Mesenteric fat pad (tissue), 1 donor: ENCODE results near the gene NUDT8. TPM values are rescaled to one million over a fixed set of nuclear protein-coding genes. Genes with fewer than 3 reads are reported as not detected.
"Not testable (repeated sequence)": the region's sequence is repeated elsewhere in the genome, so short reads cannot be mapped to it uniquely, and the experiment has no call there.

Experiments
- DNase-seq: peaks from one replicate; pipeline ENCODE4 v3.0.0-alpha.2; 2020; ENCODE audit warnings: low spot score
- total RNA-seq: library from RNA; stranded (reverse); fragmentation: NEBNext Ultra II Directional; extraction: Animal tissue kit (Norgen Biotek cat#: 25700); gene quantifications from one replicate; pipeline ENCODE4 v1.2.1, GENCODE V29; 2021
- donor health status: DM: yes; HTN: yes; CAD: no.

NUDT8 gene
- total RNA-seq, 1 donor from 2014 or later: 12.9 TPM

DNA sequence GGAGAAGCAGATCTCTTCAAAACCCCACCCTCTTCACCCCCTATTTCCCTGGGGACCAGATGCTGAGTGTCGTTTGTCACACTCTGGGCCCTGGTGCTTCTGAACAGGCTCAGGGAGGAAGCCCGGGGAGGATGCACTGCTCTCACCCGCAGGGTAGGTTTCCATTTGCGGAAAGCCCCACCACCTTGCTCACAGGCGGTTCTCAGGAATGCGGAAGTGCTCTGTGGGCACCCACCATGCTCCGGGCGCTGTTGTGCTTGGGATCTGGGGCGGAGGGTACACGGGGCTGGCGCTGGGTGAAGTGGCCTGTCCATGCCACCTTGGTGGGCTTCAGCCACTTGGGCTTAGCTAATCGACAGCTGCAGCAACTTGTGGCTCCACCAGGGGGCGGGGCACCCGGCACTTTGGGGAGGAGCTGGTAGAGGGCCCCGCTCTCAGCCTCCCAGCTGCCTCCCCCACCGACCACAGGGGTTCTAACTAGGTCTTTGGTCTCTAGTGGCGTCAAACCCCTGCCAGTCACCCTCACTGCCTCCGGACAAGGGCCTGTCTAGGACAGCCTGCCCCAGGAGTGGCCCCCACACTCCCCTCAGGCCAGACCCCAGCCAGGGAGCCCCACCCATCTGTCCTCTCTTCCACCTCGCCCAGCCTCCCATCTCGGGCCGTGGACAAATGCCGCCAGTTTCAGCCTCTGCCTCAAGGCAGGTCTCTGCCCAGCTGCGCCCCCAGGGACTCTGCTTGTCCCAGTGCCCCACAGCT, 15.6 kb downstream of the NUDT8 start:
- DNase-seq: peak; percentile 89

DNA sequence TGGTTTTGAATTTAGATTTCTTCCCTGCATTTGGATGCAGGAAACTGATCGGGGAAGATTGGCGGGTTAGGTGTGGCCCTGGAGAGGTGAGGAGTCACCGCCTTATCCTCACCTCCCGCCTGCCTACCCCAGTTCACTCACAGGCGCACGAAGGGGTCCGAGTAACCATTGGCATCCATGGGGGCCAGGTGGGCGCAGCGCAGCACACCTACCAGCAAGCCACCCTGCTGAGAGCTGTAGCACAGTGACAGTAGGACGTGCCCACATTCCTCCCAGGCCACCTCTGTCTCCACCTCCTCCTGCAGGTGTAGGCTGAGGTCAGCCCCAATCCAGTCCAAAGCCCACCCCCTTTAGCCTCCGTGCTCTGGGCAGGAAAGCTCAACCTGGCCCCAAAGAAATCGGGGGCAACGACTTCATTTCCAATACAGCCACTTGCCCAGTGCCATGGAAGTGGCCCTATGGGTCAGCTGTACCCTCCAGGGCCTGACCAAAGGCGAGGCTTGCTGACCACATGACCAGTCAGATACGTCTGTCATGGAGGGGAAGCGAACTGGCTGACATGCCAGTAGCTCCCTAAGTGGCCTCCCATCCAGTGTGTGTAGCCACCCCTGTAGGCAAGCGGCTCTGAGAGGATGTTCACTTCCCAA, 16.3 kb downstream of the NUDT8 start:
- DNase-seq: no peak

DNA sequence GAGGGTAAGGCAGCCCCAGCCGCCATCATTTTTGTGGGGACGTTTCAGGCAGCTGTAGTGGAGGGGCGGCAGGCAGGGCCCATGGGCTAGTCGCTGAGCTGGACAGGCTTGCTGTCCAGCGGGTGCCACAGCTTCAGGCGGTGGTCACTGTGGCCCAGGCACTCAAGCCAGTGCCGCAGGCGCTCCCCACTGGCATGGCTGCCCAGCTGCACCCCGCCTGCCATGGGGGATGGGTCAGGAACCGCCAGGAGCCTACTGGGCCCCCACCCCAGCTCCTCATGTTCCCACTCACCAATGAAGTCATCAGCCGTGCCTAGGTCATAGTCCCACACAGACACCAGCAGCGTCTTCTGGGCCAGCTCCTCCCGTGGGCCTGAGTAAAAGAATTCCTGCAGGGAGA, 17.0 kb downstream of the NUDT8 start:
- no peak for DNase-seq

GRCh38 chr11:67611704-67612587, 17.8 kb downstream of the NUDT8 start:
- no peak for DNase-seq

GRCh38 chr11:67611165-67611564, 18.6 kb downstream of the NUDT8 start:
- no peak for DNase-seq

- DNase-seq: no peak
Measured at GRCh38 chr11:67610302-67610868, 19.4 kb downstream of the NUDT8 start.

DNA sequence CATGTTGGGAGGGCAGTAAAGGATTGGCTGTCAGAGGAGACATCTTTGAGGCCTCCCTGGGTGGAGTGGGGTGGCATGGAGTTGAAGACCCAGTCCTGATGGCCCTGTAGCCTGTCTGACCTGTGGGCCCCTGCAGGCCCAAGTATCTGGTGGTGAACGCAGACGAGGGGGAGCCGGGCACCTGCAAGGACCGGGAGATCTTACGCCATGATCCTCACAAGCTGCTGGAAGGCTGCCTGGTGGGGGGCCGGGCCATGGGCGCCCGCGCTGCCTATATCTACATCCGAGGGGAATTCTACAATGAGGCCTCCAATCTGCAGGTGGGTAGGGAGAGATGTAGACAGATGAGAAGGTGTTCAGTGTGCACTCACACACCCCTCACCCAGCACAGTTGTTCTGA, 20.4 kb downstream of the NUDT8 start:
- no peak for DNase-seq

DNA sequence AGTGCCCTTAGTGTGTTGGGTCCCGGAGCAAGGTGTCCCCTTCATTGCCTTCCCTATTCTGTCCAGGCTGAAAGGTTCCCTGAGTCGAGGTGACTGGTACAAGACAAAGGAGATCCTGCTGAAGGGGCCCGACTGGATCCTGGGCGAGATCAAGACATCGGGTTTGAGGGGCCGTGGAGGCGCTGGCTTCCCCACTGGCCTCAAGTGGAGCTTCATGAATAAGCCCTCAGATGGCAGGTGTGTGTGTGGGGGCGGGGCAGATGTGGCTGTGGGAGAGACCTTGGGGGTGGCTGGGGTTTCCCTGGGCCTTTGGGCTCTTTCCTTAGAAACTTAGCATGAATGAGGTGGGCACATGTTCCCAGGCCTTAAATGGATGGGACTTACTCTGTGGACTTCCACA, 21.3 kb downstream of the NUDT8 start:
- no peak for DNase-seq

- DNase-seq: no peak
Measured at GRCh38 chr11:67607507-67607906, 22.2 kb downstream of the NUDT8 start.

DNA sequence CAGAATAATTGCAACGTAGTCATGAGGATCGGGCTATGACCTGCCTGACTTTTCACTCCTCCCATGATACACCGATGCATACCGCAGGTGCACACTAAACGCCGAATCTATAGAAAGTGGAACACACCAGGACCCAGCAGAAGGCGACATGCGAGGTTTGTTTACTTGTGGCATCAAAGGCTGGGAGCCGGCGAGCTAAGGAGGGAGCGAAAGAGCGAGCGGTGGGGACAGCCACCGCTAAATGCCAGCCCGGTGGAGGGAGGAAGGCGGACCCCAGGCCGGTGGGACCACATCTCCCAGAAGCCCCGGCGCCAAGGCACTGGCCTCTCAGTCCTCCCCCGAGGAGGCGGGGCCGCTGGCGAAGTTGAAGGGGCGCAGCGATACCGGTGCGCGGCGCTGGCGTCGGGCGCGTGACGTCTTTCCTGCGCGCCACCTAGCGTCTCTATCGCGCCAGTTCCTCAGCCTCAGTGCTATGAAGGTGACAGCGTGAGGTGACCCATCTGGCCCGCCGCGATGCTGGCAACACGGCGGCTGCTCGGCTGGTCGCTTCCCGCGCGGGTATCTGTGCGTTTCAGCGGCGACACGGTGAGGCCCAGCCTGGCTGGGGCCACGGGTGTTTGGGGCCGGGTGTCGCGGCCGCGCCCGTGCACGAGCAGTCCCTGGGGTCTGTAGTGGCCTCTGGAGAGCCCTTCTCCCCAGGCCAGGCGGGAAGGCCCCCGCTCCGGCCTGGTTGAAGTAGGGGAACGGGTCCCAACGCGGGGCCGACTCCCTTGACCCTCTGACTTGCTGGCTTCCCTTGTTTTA, 23.0 kb downstream of the NUDT8 start, which contains the start of gene NDUFV1:
NDUFV1 (plus strand) TSS at position 445 of the 804 bp plus-strand sequence; CDS start at position 514, 69 bp downstream.
- peak; percentile 99 for DNase-seq

DNA sequence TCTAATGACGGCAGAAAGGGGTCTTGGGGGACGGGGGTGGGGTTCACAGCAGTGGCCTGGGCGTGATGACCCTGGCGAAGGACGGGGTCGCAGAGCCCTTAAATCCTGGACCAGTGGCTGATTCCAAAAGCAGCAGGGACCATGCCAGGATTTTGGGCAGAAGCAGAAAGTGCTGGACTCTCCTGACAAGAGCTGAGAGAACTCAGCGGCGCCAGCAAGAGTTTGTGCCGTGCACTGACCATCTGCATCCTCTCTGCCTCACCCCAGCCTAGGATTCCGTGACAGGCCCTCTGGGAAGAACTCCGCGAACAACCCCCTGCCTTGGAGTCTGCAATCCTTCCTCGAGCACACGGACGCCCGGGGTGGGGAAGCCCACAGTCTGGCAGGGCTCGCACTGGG, 23.6 kb downstream of the NUDT8 start:
- no peak for DNase-seq

DNA sequence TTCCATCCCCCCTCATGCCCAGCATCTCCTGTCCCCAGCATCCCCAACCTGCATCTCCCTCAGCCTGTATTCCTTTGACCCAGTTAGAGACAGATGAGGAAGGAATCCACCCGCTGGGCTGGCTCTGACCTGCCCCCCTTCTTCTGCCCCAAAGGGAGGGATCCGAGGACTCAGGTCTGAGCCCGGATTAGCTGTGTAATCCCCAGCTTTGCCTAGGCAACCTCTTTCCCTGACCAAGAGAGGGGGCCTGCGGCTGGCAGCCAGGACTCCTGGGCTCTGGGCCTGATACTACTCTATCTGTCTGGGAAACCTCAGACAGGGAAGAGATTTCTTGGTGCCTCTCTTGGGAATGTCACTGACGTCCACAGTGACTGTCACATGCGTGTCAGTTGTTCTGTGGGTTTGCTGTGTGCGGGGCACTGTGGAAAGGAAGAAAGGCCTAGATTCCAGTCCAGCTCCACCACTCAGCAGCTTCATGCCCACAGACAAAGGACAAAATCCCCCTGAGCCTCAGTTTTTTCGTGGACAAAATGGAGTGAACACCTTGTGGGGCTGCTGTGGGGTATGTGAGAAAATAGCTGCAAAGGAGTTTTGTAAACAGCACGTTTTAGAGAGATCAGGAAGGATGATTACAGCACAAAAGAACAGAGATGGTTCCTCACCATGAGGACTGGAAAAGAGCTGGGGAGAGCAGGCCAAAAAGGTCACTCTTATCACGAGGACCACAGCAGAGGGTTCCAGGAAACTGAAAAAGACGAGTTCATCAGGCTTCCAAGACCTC, 24.3 kb downstream of the NUDT8 start:
- no peak for DNase-seq

DNA sequence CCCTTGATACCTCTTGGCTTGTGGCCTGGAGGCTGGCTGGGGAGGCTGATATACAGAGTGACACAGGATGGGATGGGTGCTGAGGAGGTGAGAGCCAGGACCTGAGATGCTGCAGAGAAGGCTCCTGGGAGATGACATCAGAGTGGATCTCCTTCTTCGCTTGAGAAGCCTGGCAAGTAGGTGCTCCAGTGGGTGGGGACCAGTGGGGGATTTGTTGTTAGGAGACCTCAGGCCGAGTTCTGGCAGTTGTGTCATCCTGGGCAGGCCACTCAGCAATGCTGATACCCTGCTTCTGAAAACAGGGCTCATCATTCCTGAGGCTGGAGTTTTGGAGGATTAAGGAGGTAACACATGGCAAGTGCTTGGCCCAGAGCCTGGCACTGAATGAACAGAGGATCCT, 24.9 kb downstream of the NUDT8 start:
- no peak for DNase-seq

DNA sequence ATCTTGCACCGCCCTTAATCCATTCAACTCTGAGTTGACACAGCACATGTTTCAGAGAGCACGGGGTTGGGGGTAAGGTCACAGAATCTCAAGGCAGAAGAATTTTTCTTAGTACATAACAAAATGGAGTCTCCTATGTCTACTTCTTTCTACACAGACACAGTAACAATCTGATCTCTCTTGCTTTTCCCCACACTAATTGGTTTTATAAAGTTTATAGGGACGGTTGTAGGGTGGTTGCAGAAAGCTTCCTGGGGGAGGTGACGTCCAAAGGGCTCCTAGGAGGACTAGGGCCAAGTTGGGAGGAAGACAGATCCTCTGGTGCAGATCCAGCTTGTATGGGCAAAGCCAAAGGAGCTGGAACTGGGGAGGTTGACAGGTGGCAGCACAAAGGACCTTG, 25.6 kb downstream of the NUDT8 start:
- not testable (repeated sequence) for DNase-seq

GRCh38 chr11:67601098-67601497, 28.6 kb downstream of the NUDT8 start:
- no peak for DNase-seq

- DNase-seq: no peak
Measured at GRCh38 chr11:67600324-67601029, 29.3 kb downstream of the NUDT8 start.

GRCh38 chr11:67599149-67599548, 30.6 kb downstream of the NUDT8 start:
- no peak for DNase-seq

DNA sequence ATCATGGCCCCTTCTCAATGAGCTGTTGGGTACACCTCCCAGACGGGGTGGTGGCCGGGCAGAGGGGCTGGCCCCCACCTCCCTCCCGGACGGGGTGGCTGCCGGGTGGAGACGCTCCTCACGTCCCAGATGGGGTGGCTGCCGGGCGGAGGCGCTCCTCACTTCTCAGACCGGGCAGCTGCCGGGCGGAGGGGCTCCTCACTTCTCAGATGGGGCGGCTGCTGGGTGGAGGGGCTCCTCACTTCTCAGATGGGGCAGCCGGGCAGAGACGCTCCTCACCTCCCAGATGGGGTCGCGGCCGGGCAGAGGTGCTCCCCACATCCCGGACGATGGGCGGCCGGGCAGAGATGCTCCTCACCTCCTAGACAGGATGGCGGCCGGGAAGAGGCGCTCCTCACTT, 31.8 kb downstream of the NUDT8 start:
- not testable (repeated sequence) for DNase-seq

GRCh38 chr11:67597458-67597857, 32.3 kb downstream of the NUDT8 start:
- not testable (repeated sequence) for DNase-seq
